ACC112 (cell line): ENCODE measurements around the gene ANKRD33B.

ENCODE experiments used
- H2AFZ ChIP-seq: fragments of 200-600 bp; sonication (generic); one replicate; pipeline ENCODE4 v1.6.0; 2017; ENCODE audit warnings: antibody characterized with exemption, low read length; ENCODE audit not compliant: unreplicated experiment
- H3K27ac ChIP-seq: fragments of 200-600 bp; sonication (generic); 2 replicates; pipeline ENCODE4 v1.5.1; 2014; ENCODE audit warnings: low read depth, mild to moderate bottlenecking, antibody characterized with exemption, low read length, moderate library complexity
- H3K27me3 ChIP-seq: fragments of 200-600 bp; sonication (generic); 2 replicates; pipeline ENCODE4 v1.6.1; 2014; ENCODE audit warnings: mild to moderate bottlenecking, antibody characterized with exemption, low read length, moderate library complexity, mixed read lengths; ENCODE audit not compliant: insufficient read depth
- H3K36me3 ChIP-seq: fragments of 200-600 bp; sonication (generic); 2 replicates; pipeline ENCODE4 v1.6.1; 2016; ENCODE audit warnings: mild to moderate bottlenecking, antibody characterized with exemption, low read length, moderate library complexity, mixed read lengths; ENCODE audit not compliant: insufficient read depth
- H3K4me1 ChIP-seq: fragments of 200-600 bp; sonication (generic); one replicate; pipeline ENCODE4 v1.6.1; 2016; ENCODE audit warnings: low read length, mixed read lengths; ENCODE audit not compliant: insufficient read depth, unreplicated experiment, control insufficient read depth
- H3K4me3 ChIP-seq: fragments of 200-600 bp; sonication (generic); 2 replicates; pipeline ENCODE4 v1.5.1; 2014; ENCODE audit warnings: mild to moderate bottlenecking, low read depth, low read length
- H3K79me2 ChIP-seq: fragments of 200-600 bp; sonication (generic); one replicate; pipeline ENCODE4 v1.6.0; 2016; ENCODE audit warnings: low read length; ENCODE audit not compliant: control insufficient read depth, unreplicated experiment, insufficient read depth

The ANKRD33B gene

GRCh38 chr5:10653751-10654400 lies 90.0 kb downstream of the ANKRD33B start:
- Histone ChIP-seq H3K36me3 (no peaks in the 10 kb centered on the region), H3K4me1 (no peaks in the 10 kb centered on the region), H2AFZ (no peak overlapping the region), H3K27ac (no peak overlapping the region), H3K27me3 (no peaks in the 10 kb centered on the region), H3K79me2 (no peaks in the 10 kb centered on the region), H3K4me3 (no peak overlapping the region)

DNA sequence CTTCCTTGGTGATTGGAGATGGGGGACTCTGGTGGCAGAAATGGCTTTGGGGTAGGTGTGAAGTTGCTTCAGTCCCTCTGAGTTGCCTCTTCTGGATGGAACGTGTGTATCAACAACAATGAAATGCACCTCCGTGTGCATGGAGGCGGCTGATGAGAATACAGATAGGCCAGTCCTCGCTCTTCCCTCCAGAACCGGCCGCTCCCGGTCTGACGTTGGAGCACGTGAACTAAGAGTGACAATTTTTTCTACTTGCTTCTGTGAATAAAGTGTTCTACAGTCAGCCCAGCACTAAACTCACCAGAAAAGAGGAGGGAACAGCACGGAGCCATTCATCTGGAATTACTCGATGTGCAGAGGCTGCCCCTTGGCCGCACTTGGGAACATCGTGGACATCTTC lies 90.7 kb downstream of the ANKRD33B start:
- Histone ChIP-seq H3K36me3 (no peaks in the 10 kb centered on the region), H2AFZ (no peak overlapping the region), H3K27ac (no peak overlapping the region), H3K27me3 (no peaks in the 10 kb centered on the region), H3K4me1 (no peaks in the 10 kb centered on the region), H3K4me3 (no peak overlapping the region), H3K79me2 (no peaks in the 10 kb centered on the region)

- H3K27ac ChIP-seq, result no peak overlapping the region
- no peak overlapping the region for H2AFZ ChIP-seq
- no peaks in the 10 kb centered on the region for H3K27me3 ChIP-seq
- H3K36me3 ChIP-seq, result no peaks in the 10 kb centered on the region
- H3K4me1 ChIP-seq, result no peaks in the 10 kb centered on the region
- H3K4me3 ChIP-seq, result no peak overlapping the region
- H3K79me2 ChIP-seq, result no peaks in the 10 kb centered on the region
Observed at GRCh38 chr5:10655161-10655971, 91.5 kb downstream of the ANKRD33B start.

- Histone ChIP-seq H3K27me3 (no peaks in the 10 kb centered on the region; the same call in 1 of the 2 replicates), H3K4me3 (no peak overlapping the region), H3K4me1 (no peaks in the 10 kb centered on the region), H3K79me2 (no peaks in the 10 kb centered on the region), H3K36me3 (no peaks in the 10 kb centered on the region), H3K27ac (no peak overlapping the region), H2AFZ (no peak overlapping the region)
Observed at GRCh38 chr5:10655972-10656830, 92.3 kb downstream of the ANKRD33B start.

- Histone ChIP-seq H3K27ac (no peak overlapping the region), H3K79me2 (no peaks in the 10 kb centered on the region), H3K4me3 (no peak overlapping the region), H3K4me1 (peaks cover 1% of the 10 kb centered on the region), H3K27me3 (no peaks in the 10 kb centered on the region; the same call in none of the 2 replicates), H2AFZ (no peak overlapping the region), H3K36me3 (no peaks in the 10 kb centered on the region)
Observed at GRCh38 chr5:10658265-10658664, 94.4 kb downstream of the ANKRD33B start.

DNA sequence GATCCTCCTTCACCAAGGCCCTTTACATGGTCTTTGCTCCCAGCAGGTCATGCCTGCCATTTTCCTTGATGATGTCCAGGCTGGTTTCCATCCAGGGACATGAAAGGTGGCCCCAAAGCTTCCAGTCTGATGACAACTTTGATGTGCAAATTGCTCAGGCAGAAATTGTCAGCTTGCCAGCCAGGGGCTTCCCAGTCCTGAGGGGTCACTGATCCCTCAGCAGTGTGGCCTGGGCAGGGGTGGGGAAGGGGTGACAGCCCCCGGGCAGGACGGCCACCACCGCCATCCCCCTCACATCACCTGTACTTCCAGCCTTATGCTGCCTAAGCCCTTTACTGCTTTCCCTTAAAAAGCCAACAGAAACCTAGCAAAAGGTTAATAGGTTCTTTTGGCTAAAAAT lies 96.3 kb downstream of the ANKRD33B start:
- Histone ChIP-seq H2AFZ (no peak overlapping the region), H3K4me1 (peaks cover 11% of the 10 kb centered on the region), H3K27me3 (no peaks in the 10 kb centered on the region; the same call in none of the 2 replicates), H3K36me3 (no peaks in the 10 kb centered on the region), H3K4me3 (no peak overlapping the region), H3K27ac (no peak overlapping the region), H3K79me2 (no peaks in the 10 kb centered on the region)

DNA sequence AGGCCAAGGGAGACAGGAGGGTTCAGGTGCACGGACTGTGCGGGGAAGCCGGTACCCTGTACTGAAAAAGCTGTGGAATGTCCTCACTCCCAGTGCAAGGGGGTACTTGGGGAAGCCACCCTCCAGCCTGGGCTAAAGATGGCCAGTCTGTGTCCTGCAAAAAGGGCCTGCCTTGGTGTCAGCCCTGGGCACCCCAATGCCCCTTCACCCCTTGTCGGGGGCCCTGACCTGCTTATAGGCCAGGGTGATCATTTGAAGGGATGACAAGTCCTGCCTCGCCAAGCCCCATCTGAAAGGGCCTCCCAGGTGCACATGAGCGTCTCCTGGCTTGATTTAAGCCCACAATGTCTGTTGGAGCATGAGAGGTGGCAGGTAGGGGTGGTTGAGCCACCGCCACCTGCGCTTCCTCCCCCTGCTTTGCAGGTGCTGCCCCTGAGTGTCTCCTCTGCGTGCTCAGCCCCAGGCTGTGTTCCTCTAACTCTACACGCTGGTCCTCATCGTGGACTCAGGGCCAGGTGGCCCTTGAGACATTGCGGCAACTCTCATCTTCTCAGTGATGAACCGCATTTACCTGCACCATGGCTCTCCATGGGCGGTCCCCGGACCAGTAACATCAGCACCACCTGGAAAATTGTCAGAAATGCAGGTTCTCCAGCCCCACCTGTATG lies 97.0 kb downstream of the ANKRD33B start:
- peaks cover 11% of the 10 kb centered on the region for H3K4me1 ChIP-seq
- no peaks in the 10 kb centered on the region for H3K36me3 ChIP-seq
- H3K27ac ChIP-seq, result no peak overlapping the region
- H3K4me3 ChIP-seq, result no peak overlapping the region
- H3K79me2 ChIP-seq, result no peaks in the 10 kb centered on the region
- H2AFZ ChIP-seq, result no peak overlapping the region
- H3K27me3 ChIP-seq, result no peaks in the 10 kb centered on the region; the same call in none of the 2 replicates

DNA sequence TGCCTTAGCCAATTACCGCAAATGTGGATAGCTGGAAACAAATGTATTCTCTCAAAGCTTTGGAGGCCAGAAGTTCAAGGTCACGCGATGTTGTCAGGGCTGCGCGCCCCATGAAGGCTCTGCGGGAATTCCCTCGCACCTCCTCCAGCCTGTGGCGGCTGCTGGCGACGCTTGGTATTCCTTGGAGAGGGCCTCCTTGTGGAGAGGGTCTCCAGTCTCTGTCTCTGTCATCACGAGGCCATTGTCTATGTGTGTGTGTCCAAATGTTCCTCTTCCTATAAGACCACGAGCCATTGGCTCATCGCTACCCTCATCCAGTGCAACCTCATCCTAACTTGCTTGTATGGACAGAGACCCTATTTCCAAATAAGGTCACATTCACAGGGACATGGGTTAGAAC lies 97.5 kb downstream of the ANKRD33B start:
- no peaks in the 10 kb centered on the region for H3K79me2 ChIP-seq
- no peak overlapping the region for H3K4me3 ChIP-seq
- H3K27me3 ChIP-seq, result no peaks in the 10 kb centered on the region; the same call in none of the 2 replicates
- H3K27ac ChIP-seq, result no peak overlapping the region
- H3K4me1 ChIP-seq, result peaks cover 11% of the 10 kb centered on the region
- no peak overlapping the region for H2AFZ ChIP-seq
- no peaks in the 10 kb centered on the region for H3K36me3 ChIP-seq

DNA sequence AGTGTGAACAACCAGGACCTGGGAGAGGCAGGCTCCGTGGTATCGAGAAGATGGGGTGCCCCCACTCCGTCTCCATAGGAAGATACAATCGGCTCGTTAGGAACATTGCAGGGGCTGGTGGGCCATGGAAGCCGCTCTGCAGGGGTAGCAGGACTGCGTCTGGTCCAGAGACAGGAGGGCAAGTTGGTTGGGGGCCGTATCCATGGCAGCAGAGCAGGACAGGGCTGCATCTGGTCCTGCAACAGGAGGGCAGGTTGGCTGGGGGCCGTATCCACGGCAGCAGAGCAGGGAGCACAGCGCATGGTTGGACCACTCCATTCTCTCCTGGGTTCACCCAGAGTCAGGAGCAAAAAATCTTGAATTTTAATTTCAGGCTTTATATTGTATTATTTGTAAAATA lies 98.2 kb downstream of the ANKRD33B start:
- no peaks in the 10 kb centered on the region for H3K79me2 ChIP-seq
- no peak overlapping the region for H3K27ac ChIP-seq
- no peaks in the 10 kb centered on the region for H3K36me3 ChIP-seq
- no peak overlapping the region for H3K4me3 ChIP-seq
- H3K4me1 ChIP-seq, result peaks cover 11% of the 10 kb centered on the region
- no peaks in the 10 kb centered on the region; the same call in none of the 2 replicates for H3K27me3 ChIP-seq
- no peak overlapping the region for H2AFZ ChIP-seq
